Measurements from ENCODE around the gene FHOD3. TPM values are rescaled to one million over a fixed set of nuclear protein-coding genes. Genes with fewer than 3 reads are reported as not detected.

The FHOD3 gene
- total and polyA plus RNA-seq, 2 of the 8 experiments (the other 6 are each of a cell fraction or from before 2014, with no cell fraction given): 9.7 to 10.5 TPM

GRCh38 chr18:36377626-36378025 is 80.1 kb downstream of the FHOD3 start (continued):
- no peak for TF ChIP-seq SUZ12 (IDR thresholded peaks at IDR 0.05; ENCODE audit: low read length)
- no peak for TF ChIP-seq NANOG (IDR thresholded peaks at IDR 0.05; ENCODE audit: insufficient read depth, low read depth, low read length, poor library complexity, severe bottlenecking)
- no peak for TF ChIP-seq RXRA (IDR thresholded peaks at IDR 0.05; ENCODE audit: insufficient read depth, low read depth, low read length)
- TF ChIP-seq GABPA (IDR thresholded peaks at IDR 0.05; ENCODE audit: borderline replicate concordance, insufficient read depth, low read length): no peak
- no peak for TF ChIP-seq TBP (IDR thresholded peaks at IDR 0.05; ENCODE audit: low read depth, low read length)
